Fibroblast of the aortic adventitia (primary cell): ENCODE measurements around the gene TRMT61A. TPM values are rescaled to one million over a fixed set of nuclear protein-coding genes. Genes with fewer than 3 reads are reported as not detected.

Experiments
- DNase-seq: peaks from one replicate; pipeline ENCODE4 v3.0.0-alpha.2; 2010; ENCODE audit warnings: low read depth
- H3K4me3 ChIP-seq: 2 replicates; pipeline ENCODE4 v1.5.1; 2011; ENCODE audit warnings: low read depth, mild to moderate bottlenecking, control low read depth, low read length, moderate library complexity
- total RNA-seq: library from RNA; depleted of rRNA; stranded (reverse); fragments of >200 nt; gene quantifications from 2 replicates; pipeline ENCODE4 v1.2.3, GENCODE V29; 2012; ENCODE audit warnings: low replicate concordance
- TF ChIP-seq, protein P1 (sequence below): IDR thresholded peaks from 2 replicates; pipeline ENCODE4 v1.5.1; 2011; ENCODE audit warnings: mild to moderate bottlenecking, low read length, control low read depth, inconsistent platforms; ENCODE audit not compliant: insufficient read depth

Gene TRMT61A
- total RNA-seq, 1 donor, result 9.2 TPM

DNA sequence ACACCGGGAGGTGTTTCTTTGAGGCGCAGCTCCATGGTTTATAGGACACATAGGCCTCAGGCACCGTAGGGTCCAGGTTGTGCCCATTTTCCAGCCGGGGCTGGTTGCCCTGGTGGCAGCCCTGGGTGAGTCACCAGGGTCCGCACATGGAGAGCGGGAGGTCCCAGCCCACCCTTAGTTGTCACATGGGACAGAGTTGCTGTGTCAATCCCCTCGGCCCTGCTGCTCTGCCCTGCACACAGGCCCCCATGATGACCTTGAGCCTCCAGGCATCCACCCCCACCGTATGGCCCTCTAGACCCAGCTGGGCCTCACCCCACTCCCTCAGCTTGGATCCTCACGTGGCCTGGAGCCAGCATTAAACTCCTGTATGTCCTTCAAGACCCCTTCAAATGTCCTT is 7.7 kb downstream of the TRMT61A start:
- H3K4me3 ChIP-seq, result no peak overlapping the region
- TF ChIP-seq, protein P1, sequence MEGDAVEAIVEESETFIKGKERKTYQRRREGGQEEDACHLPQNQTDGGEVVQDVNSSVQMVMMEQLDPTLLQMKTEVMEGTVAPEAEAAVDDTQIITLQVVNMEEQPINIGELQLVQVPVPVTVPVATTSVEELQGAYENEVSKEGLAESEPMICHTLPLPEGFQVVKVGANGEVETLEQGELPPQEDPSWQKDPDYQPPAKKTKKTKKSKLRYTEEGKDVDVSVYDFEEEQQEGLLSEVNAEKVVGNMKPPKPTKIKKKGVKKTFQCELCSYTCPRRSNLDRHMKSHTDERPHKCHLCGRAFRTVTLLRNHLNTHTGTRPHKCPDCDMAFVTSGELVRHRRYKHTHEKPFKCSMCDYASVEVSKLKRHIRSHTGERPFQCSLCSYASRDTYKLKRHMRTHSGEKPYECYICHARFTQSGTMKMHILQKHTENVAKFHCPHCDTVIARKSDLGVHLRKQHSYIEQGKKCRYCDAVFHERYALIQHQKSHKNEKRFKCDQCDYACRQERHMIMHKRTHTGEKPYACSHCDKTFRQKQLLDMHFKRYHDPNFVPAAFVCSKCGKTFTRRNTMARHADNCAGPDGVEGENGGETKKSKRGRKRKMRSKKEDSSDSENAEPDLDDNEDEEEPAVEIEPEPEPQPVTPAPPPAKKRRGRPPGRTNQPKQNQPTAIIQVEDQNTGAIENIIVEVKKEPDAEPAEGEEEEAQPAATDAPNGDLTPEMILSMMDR, result no peak
- no peak for DNase-seq

DNA sequence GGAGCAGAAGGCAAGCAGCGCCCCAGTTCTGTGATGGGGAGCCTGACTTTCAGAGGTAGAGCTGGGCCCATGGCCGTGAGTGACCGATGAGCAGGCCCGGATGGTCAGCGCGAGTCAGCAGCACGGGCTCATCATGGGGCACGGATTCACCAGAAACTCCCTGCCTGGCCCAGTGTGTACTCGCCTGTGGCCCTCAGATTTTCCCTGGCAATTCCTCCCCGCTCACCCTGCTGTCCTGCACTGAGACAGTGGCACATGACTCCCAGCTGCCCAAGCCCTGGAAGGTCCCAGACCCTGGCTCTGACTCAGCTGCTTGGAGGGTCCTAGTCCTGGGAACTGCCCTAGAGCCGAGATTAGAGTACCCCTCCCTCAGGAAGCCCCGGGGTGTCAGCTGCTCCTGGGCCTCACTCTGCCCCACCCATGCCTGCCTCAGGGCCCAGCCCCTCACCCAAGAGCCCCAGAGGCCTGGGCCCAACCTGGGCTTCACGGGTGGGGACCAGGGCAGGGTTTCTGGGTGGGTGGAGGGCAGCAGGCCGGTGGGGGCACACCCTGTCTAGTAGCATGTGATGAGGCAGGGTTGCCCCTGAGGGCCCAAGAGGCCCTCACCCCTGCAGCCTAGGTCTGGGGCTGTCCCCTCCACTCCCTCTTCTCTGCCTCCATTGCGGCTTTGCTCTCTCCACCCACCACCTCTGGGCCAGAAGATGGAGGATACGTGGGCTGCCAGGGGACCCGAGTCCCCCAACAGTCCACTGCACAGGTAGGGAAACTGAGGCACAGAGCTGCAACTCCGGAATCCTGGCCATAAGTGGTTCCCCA is 8.4 kb downstream of the TRMT61A start:
- TF ChIP-seq, protein P1, result no peak
- no peak for DNase-seq
- H3K4me3 ChIP-seq, result no peak overlapping the region

DNA sequence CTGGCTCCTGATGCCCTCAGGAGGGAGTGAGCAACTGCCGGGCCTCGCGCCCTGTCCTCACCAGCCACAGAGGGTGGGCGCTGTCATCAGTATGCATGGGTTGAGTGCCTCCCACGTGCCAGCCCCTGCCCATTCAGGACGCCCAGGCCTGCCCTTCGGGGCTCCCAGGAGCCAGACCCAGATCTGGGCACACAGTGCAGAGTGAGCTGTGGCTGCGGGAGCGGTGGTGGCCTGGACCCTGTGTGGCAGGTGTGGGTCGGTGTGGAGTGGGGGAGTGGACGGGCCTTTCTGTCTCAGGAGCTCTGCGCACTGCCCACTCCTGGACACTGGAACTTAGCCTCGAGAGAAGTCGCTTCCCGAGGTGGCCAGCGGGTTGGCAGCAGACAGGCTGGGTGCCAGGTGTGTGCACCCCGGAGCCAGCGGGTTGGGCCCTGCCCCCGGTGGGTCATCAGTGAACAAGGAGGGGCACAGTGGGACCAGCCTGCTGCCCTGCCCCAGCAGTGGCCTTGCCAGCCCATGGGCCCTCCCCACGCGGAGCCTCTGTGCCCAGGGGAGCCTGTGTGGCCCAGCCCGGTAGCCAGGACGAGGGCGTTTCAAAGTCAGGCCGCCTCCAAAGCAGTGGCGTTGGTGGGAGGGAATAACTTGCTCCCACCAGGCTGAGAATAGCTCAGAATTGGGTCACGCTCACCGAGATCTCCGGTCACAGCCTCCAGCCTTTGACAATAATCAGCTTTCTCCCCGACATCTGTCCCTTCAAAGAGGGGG is 9.5 kb downstream of the TRMT61A start:
- DNase-seq, result no peak
- TF ChIP-seq, protein P1, result no peak
- H3K4me3 ChIP-seq, result no peak overlapping the region

DNA sequence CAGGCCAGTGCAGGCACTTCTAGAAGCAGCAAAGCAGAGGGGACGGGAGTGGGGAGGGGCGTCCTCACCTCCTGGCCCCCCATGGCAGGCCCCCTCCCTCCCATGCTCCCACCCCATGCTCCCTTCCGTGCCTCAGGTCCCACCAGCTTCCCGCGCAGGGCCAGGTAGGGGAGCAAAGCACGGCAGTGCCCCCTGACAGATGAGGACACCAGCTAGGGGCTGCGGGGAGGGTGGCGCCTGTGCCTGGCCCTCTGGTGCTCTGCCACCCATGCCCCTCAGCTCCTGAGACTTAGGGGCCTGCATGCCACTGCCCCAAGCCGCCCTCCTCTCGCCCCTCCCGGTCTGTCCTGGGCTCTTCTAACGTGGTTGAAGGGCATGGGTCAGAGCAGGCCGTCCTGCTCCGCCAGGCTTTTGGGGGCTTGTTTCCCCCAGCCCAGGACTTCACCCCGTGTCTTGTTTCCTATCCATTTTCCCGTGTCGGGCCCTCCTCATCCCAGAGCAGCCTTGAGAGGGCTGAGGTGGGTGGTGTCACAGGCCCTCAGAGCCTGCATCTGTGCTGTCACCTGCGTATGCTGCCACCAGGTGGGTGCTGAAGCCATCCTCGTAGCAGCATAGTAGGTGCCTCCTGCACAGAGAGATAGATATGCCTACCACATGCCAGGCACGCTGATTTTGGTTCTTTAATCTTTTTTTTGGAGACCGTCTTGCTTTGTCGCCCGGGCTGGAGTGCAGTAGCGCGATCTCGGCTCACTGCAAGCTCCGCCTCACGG is 10.2 kb downstream of the TRMT61A start:
- DNase-seq, result no peak
- H3K4me3 ChIP-seq, result no peak overlapping the region
- TF ChIP-seq, protein P1, result no peak

DNA sequence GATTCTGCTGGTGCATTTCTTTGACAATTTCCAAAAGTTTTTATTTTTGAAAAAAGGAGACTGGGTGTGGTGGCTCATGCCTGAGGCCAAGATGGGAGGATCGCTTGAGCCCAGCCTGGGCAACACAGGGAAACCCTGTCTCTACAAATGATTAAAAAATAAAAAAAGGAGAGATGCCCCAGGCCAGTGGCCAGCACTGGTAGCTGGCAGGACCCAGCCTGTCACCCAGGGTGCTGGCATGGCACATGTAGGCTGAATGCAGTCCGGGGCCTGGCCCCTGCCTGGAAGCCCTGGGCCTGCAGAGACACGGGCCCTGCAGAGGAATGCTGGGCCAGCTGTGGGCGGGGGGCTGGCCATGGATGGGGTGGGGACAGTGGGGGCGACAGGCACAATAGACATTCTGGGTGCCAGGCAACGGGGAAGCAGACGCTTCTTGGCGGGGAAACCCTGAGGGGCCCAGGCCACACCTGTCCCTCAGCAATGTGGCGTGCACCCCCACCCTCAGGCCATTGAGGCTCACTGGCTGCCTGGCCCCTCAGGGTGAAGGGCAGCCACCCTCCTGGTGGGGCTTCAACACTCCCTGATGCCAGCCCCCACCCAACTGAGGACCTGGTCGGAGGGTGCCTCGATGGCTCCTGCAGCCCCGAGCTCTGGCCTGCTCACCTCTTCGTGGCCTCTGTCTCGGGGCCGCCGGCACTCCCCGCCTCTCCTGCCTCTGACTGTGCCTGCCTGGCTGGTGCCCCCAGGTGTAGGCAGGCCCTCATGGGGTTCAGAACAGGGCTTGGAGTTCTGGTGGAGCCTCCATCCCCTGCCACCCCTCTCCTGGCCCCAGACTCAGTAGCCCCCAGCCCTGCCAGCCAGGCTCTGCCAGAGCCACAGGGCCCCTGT is 12.1 kb downstream of the TRMT61A start:
- no peak overlapping the region for H3K4me3 ChIP-seq
- TF ChIP-seq, protein P1, result no peak
- no peak for DNase-seq
